Measurements from ENCODE around the gene KCMF1. TPM values are rescaled to one million over a fixed set of nuclear protein-coding genes. Genes with fewer than 3 reads are reported as not detected.

KCMF1 gene
- total RNA-seq, 1 donor from 2014 or later, result 29.7 TPM

DNA sequence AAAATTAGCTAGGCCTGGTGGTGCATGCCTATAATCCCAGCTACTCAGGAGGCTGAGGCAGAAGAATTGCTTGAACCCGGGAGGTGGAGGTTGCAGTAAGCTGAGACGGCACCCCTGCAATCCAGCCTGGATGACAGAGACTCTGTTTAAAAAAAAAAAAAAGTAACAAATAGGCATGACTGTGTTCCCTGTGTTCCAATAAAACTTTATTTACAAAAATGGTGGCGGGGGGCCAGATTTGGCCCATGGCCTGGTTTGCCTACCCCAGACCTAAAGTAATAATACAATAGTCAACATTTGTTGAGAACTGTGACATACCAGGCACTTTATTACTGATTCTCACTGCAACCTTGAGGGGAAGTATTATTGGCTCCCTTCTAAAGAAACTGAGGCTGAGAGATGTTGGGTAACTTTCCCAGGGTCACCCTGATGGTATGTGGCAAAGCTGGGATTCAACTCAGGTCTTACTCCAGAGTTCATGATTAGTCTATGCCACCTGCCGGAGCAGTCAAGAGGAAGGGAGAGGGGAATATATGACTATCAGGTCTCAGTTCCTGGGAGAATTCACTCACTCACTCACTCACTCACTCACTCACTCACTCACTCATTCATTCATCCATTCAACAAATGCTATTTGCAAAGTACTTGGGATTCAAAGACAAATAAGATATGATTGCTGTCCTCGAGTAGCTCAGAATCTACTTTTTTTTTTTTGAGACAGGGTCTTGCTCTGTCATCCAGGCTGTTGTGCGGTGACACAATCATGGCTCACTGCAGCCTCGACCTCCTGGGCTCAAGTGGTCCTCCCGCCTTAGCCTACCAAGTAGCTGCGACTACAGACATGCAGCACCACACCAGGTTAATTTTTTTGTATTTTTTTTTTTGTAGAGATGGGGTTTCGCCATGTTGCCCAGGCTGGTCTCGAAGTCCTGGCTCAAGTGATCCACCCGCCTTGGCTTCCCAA, 14.3 kb upstream of the KCMF1 start:
- H3K4me1 ChIP-seq, result peaks cover 16% of the 10 kb centered on the region
- no peaks in the 10 kb centered on the region for H3K9me3 ChIP-seq
- intact Hi-C loops (cut with DNase I), result no loop called here
- DNase-seq (ENCODE audit: extremely low spot score in 2 of 2), result no peak
- no peak overlapping the region for H3K4me3 ChIP-seq
- H3K27me3 ChIP-seq, result no peaks in the 10 kb centered on the region
- H3K27ac ChIP-seq, result no peak overlapping the region
- no peaks in the 10 kb centered on the region for H3K36me3 ChIP-seq
- TF ChIP-seq CTCF (IDR thresholded peaks at IDR 0.05), result no peak
- no peak for TF ChIP-seq POLR2A (IDR thresholded peaks at IDR 0.05)
- TF ChIP-seq POLR2AphosphoS5 (IDR thresholded peaks at IDR 0.05; ENCODE audit: insufficient read depth in 1 of 2, low read depth in 1 of 2), result no peak

- H3K27ac ChIP-seq, result peak overlapping the region; percentile 29
- H3K4me1 ChIP-seq, result peaks cover 16% of the 10 kb centered on the region
- H3K36me3 ChIP-seq, result no peaks in the 10 kb centered on the region
- H3K4me3 ChIP-seq, result no peak overlapping the region
- TF ChIP-seq POLR2A (IDR thresholded peaks at IDR 0.05) (no peak), CTCF (IDR thresholded peaks at IDR 0.05) (no peak)
- intact Hi-C loops (cut with DNase I), result no loop called here
- no peaks in the 10 kb centered on the region for H3K9me3 ChIP-seq
- no peaks in the 10 kb centered on the region for H3K27me3 ChIP-seq
- no peak for DNase-seq (ENCODE audit: extremely low spot score in 2 of 2)
Measured at GRCh38 chr2:84957771-84958134, 13.2 kb upstream of the KCMF1 start.

GRCh38 chr2:84958135-84959059, 12.6 kb upstream of the KCMF1 start:
- Histone ChIP-seq H3K36me3 (no peaks in the 10 kb centered on the region), H3K27ac (peak overlapping the region; percentile 42), H3K9me3 (no peaks in the 10 kb centered on the region), H3K27me3 (no peaks in the 10 kb centered on the region), H3K4me3 (no peak overlapping the region), H3K4me1 (peaks cover 16% of the 10 kb centered on the region)
- intact Hi-C loops (cut with DNase I), result no loop called here
- no peak for DNase-seq (ENCODE audit: extremely low spot score in 2 of 2)
- TF ChIP-seq POLR2A (IDR thresholded peaks at IDR 0.05), result no peak
- TF ChIP-seq POLR2AphosphoS5 (IDR thresholded peaks at IDR 0.05; ENCODE audit: insufficient read depth in 1 of 2, low read depth in 1 of 2), result peak; percentile 23 to 53

- Histone ChIP-seq H3K36me3 (no peaks in the 10 kb centered on the region), H3K4me3 (no peak overlapping the region), H3K9me3 (no peaks in the 10 kb centered on the region), H3K4me1 (peaks cover 16% of the 10 kb centered on the region), H3K27ac (peak overlapping the region; percentile 42), H3K27me3 (no peaks in the 10 kb centered on the region)
- intact Hi-C loops (cut with DNase I), result no loop called here
- no peak for DNase-seq (ENCODE audit: extremely low spot score in 2 of 2)
- TF ChIP-seq POLR2AphosphoS5 (IDR thresholded peaks at IDR 0.05; ENCODE audit: insufficient read depth in 1 of 2, low read depth in 1 of 2) (no peak), CTCF (IDR thresholded peaks at IDR 0.05) (no peak), POLR2A (IDR thresholded peaks at IDR 0.05) (no peak)
Measured at GRCh38 chr2:84959095-84959565, 11.8 kb upstream of the KCMF1 start.
